ENCODE measurements around the gene MPZL3.

GRCh38 chr11:118301600-118302195 lies 49.5 kb upstream of the MPZL3 start:
- TF ChIP-seq EZH2 (IDR thresholded peaks at IDR 0.05) (no peak), FOXP2 (optimal IDR thresholded peaks at IDR 0.05; ENCODE audit: control extremely low read depth, extremely low read length, insufficient read depth) (no peak), POLR2AphosphoS5 (IDR thresholded peaks at IDR 0.05; ENCODE audit: borderline replicate concordance, low read depth, low read length) (no peak)

Measured in SK-N-MC (cell line).